Kidney capillary endothelial cell (primary cell): Measurements from ENCODE around the gene C1QA.

ENCODE experiments used
- DNase-seq: peaks from one replicate; pipeline ENCODE4 v3.0.0-alpha.2; 2018; ENCODE audit warnings: low spot score

The C1QA gene, protein sequence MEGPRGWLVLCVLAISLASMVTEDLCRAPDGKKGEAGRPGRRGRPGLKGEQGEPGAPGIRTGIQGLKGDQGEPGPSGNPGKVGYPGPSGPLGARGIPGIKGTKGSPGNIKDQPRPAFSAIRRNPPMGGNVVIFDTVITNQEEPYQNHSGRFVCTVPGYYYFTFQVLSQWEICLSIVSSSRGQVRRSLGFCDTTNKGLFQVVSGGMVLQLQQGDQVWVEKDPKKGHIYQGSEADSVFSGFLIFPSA

DNA sequence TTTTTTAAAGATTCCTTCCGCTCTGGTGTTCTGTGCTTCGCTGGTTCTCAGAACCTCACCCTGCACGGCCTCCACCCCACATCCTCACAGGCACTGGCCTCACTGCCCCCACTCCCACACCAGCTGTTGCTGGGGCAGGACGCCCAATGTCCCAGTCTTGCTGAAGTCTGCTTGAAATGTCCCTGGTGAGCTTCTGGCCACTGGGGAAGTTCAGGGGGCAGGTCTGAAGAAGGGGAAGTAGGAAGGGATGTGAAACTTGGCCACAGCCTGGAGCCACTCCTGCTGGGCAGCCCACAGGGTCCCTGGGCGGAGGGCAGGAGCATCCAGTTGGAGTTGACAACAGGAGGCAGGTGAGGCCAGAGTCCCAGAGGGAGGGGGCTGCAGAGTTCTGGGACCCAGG lies at the start of gene C1QA:
Gene C1QA, plus strand, starts transcription at position 276 of the 400 bp plus-strand sequence. CDS start 989 bp downstream, outside the sequence.
- no peak for DNase-seq

DNA sequence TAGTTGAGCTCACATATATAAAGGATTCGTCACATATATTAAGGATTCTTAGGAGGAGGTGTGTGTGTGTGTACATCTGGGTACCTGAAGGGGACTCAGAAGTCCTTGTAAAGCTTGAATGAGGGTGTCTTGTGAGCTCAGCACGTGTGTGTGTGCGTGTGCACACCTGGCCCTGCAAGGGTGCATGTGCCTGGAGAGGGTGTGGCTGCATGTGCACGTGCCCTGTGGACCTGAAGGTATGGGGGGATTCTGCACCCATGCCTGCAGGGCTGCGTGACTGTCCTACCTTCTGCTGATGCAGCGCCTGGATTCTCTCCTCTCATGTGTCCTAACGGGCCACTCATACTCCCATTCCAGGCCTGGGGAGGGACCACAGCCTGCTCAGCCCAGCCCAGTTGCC lies 49.2 kb upstream of the C1QA start:
- no peak for DNase-seq

DNA sequence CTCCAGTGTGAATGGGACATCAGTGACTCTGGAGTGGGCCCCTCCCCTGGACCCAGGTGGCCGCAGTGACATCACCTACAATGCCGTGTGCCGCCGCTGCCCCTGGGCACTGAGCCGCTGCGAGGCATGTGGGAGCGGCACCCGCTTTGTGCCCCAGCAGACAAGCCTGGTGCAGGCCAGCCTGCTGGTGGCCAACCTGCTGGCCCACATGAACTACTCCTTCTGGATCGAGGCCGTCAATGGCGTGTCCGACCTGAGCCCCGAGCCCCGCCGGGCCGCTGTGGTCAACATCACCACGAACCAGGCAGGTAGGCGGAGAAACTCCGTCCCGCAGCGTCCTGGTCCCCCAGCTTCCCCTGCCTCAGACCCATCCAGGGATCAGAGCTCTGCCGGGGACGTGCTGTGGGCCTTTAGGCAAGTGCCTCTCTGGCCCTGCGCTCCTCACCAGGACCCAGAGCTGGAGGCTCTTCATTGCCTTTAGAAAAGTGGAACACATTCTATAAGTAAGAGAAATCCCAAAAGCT lies 47.5 kb upstream of the C1QA start:
- DNase-seq: no peak

DNA sequence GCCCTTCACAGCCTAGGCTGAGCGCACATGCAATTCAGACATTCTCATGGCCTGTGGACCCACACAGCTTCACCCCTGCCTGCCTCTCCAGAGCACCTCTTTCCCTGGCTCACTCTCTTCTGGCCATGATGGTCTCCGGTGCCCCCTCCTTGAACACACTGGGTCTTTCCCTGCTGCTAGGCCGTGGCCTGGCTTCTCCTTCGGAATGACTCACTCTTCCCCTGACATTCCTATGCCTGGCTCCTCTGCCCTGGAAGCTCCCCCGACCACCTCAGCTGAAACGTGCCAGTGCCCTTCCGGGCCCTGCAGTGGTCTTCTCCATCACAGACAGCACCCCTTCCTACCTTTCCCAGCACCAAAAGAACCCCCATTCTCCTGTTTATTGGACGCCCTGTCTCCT lies 44.9 kb upstream of the C1QA start:
- DNase-seq: no peak

DNA sequence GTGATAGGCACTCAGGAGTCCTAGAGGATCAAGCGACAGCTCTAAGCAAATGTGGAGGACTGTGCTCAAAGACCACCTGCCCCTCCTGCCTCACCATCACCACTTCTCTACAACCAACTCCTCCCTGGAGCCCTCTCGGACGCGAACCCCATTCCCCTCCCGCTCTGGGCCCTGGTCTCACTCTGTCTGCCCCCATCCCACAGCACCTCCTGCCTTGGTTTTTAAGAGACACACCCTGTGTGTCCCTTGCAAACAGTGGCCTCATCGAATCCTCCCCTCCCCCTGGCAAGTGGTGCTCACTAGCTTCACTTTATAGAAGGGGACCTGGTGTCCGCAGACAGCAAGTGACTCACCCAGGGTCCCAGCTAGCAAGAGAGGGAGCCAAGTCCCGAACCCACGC lies 44.4 kb upstream of the C1QA start:
- DNase-seq: no peak

DNA sequence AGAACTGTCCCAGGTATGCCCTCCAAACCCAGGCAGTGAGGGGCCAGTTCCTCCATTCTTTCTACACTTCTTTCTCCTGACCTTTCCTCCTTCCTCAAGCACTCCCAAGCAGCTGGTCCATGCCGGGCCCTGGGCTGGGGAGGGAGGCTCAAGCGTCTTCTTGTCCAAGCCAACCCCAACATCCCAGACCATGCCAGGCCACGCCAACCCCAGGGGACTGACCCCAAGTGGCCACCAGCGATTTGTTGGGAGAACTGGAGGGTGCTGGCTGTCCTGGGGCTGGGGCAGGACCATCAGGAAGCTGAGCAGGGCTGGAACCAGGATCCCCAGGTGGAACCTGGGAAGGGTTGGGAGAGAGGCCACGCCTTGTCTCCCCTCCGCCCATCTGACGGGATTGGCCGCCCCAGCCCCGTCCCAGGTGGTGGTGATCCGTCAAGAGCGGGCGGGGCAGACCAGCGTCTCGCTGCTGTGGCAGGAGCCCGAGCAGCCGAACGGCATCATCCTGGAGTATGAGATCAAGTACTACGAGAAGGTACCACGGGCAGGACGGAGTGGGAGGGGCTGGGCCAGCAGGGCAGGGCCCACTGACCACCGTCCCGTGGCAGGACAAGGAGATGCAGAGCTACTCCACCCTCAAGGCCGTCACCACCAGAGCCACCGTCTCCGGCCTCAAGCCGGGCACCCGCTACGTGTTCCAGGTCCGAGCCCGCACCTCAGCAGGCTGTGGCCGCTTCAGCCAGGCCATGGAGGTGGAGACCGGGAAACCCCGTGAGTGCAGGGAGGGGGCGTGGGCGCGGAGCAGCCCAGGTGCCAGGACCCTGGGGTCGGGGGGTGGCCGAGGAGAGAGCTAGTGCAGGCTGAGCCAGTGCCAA lies 43.3 kb upstream of the C1QA start:
- no peak for DNase-seq

DNA sequence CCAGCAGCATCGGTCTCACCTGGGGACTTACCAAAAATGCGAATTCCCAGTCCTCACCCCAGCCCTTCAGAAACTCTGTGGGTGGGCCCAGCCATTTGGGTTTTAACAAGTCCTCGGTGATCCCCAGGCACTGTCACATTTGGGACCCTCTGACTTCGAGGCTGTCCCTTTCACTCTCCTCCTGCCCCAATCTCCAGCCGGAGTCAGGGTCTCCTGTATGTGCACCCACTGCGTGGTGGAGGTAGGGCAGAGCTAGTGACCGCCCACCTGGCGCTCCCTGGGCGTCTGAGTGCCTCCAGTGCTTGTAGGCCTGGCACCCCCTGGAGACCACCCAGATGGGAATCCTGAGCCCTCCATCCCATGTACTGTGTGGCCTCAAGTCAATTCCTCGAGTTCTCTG lies 42.0 kb upstream of the C1QA start:
- DNase-seq: no peak

DNA sequence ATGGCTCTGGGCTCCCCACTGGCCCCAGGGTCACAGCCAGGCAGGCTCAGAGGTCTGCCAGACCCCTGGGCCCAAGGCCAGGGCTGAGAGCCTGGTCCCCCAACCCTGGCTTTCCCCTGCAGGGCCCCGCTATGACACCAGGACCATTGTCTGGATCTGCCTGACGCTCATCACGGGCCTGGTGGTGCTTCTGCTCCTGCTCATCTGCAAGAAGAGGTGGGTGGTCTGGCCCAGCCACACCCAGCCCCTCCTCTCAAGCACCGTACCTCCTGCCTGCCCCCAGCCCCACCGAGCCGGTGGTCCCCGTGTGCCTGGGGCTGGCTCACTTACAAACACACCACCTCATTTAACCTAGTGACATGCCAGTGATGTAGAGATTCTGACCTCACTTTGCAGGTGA lies 41.3 kb upstream of the C1QA start:
- no peak for DNase-seq

DNA sequence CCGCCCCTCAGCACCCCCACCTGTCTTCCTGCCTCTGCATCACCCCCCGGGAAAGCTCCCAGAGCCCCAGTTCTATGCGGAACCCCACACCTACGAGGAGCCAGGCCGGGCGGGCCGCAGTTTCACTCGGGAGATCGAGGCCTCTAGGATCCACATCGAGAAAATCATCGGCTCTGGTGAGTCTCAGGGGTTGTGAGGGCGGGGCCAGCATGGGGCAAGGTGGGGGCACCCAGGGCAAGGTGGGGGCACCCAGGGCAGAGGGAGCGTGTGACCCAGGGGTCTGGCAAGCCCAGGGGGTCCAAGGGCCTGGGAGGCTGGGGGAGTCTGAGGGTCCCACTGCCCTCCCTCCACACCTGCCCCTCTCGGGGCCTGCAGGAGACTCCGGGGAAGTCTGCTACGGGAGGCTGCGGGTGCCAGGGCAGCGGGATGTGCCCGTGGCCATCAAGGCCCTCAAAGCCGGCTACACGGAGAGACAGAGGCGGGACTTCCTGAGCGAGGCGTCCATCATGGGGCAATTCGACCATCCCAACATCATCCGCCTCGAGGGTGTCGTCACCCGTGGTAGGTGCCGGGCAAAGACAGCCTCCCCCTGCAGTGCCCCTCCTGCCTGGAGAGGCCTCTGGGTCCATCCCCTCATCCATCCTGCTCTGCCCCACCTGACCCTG lies 39.0 kb upstream of the C1QA start:
- DNase-seq: no peak

DNA sequence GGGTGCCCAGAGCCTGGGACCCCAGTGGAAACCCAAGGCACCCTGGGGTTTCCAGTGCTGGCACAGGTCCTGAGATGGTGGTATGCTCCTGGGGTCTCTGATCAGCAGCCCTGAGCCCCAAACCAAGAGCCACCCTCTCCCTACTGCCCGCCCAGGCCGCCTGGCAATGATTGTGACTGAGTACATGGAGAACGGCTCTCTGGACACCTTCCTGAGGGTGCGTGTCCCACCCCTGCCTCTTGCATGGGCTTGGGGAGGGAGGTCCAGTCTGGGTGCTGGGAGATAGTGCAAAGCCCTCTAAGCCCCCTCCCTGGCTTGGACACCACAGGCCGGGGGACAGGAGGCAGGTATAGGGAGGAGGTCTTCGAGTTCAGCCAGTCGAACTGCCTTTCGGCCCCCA lies 38.4 kb upstream of the C1QA start:
- DNase-seq: no peak

DNA sequence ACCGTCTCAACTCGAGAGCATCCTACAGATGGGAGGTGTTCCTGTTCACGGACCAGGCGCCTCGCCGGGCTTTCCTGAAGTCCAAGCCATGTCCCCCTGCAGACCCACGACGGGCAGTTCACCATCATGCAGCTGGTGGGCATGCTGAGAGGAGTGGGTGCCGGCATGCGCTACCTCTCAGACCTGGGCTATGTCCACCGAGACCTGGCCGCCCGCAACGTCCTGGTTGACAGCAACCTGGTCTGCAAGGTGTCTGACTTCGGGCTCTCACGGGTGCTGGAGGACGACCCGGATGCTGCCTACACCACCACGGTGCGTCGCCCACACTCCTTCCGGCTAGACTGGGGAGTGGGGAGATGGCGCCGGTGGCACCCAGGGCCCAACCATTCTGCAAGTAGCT lies 37.7 kb upstream of the C1QA start:
- DNase-seq: no peak

DNA sequence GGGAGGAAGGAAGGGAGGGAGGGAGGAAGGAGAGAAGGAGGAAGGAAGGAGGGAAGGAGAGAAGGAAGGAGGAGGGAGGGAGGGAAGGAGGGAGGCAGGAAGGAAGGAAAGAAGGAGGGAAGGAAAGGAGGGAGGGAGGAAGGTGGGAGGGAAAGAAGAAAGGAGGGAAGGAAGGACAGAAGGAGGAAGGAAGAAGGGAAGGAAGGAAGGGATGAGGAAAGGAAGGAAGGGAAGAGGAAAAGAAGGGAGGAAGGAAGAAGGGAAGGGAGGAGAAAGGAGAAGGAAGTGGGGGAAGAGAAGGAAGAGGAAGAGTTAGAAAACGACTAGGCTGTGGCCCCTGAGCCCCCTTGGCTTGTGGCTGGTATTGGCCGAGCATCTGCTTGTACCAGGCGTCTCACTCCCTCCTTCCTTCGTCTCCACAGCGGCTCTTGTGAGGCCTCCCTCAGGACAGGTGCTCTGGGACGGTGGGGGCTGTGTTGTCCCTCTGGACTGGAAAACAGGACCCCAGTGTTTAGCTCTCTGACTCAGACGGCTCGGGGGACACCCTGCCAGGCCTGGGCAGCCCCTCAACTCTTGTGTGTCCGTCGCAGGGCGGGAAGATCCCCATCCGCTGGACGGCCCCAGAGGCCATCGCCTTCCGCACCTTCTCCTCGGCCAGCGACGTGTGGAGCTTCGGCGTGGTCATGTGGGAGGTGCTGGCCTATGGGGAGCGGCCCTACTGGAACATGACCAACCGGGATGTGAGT lies 36.2 kb upstream of the C1QA start:
- no peak for DNase-seq

DNA sequence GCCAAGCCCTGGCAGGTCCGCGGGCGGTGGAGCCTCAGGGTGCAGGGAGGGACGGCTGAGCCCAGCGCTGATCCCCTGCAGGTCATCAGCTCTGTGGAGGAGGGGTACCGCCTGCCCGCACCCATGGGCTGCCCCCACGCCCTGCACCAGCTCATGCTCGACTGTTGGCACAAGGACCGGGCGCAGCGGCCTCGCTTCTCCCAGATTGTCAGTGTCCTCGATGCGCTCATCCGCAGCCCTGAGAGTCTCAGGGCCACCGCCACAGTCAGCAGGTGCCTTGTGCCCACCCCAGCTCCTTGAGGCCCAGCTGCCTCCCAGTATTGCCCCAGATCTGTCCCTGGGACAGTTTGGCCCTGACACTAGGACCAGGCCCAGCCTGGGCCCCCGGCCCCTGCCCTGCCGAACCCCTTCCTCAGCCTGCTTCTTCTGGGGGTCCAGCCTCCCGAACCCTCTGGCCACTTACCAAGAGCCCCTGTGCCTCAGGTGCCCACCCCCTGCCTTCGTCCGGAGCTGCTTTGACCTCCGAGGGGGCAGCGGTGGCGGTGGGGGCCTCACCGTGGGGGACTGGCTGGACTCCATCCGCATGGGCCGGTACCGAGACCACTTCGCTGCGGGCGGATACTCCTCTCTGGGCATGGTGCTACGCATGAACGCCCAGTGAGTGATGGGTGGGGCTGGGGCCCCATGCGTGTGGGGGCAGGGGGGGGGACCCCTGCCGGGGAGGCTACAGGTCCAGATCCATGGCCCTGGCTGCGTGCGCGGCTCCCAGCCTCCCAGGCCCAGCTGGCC lies 35.4 kb upstream of the C1QA start:
- DNase-seq: no peak

DNA sequence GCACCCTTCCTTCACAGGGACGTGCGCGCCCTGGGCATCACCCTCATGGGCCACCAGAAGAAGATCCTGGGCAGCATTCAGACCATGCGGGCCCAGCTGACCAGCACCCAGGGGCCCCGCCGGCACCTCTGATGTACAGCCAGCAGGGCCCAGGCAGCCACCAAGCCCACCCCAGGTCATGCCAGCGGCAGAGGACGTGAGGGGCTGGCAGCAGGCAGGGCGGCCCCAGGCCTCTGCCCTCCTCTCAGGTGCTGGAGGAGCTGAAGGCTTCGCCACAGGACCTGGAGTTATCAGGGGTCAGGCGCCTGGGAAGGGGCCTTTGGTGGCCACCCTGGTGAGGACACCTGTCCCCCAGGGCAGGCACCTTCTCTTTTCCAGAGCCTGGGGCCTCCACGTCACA lies 34.8 kb upstream of the C1QA start:
- no peak for DNase-seq

DNA sequence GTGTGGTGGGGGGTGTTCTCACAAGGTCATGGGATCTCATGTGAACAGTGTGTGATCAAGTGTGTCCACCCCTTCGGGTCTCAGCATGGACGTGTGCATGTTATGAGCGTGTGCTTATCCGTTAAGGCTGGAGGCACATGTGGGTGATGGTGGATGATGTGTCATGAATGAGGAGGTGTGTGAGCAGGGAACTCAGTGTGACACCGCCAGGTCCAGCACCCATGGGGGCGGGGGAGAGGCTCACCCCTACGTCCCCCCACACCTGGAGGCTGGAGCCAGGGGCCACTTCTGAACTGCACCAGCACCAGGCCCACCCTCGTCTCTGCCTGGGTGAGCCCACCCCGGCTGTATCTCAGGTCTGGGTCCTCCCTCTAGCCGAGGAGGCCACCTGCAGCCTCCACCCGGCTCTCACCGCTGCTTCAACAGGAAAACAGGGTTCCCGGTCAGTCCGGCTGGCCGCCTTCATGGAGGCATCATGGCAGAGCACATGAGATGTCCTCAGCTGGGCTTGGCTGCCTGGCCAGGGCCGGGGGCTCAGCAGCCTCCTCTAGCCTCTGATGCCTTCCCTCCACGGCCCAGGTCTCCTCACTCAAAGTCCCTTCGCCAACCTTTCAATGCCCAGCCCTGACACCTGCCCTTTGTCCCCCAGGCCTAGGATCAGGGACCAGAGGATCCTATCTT lies 34.2 kb upstream of the C1QA start:
- no peak for DNase-seq

DNA sequence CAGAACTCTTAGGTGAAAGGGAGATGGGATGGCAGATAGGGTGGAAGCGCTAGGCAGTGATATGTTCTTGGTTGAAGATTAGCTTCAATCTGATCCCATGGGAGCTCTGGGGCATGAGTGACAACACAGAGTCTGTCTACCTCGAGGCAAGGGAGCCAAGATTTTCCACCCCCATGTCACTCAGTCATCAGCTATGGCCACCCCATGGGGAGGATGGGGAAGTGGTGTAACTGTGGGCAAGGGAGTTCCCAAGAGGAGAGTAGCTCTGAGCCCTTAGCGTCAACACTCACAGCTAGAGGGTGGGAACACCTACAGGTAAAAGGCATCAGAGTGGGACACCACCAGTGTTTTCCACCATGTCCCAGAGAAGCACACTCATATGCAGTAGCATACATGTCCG lies 30.3 kb upstream of the C1QA start:
- no peak for DNase-seq

DNA sequence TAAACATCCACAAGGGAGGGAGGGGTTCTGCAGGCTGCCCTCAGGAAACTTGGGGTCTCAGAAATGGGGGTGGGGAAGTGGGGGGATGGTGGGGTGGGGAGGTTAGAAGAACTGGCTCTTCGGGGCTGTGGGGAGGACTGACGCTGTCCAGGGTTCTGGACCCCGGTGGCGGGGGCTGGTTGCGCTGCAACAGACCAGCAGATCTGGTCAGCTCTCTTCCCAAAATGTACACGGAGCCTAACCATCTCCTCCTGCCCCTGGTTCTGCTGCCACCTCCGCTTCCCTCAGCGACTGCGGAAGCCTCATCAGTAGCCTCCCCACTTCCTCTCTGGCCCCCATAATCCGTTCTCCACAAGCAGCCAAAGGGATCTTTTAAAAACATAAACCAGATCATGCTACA lies 29.3 kb upstream of the C1QA start:
- DNase-seq: no peak

DNA sequence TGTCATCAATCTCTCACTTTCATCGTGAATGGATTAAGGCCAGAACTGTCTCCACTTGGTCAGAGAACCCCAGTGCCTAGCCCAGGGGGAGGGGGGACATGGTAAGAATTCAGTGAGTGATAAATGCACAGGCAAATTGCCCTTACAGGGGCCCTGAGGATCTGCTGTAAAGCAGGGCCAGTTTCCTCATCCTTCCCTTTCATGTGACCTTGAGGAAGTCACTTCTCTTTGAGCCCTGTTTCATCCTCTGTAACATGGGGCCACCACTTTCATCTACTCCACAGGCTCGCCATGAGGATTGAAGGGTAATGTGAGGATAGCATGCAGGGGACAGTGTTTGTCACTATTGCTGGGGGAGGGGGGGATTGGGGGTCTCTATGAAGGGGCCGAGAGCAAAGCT lies 28.1 kb upstream of the C1QA start:
- no peak for DNase-seq

DNA sequence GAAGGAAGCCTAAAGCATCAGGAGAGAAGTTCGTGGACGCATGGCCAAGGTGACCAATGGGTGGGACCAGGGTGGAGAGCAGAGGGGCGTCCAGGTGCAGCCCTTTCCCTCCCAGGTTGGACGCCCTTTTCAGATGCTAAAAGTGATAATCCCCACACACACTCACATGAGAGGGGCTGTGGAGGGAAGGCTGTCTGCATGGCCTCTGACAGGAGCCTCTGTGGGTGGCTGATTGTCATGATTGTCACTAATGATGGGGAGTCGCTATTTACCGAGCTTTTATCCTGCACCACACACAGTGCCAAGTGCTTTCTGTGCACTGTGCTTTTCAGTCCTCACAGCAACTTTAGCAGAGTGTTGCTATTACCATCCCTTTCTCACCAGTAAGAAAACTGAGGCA lies 27.1 kb upstream of the C1QA start:
- DNase-seq: no peak

DNA sequence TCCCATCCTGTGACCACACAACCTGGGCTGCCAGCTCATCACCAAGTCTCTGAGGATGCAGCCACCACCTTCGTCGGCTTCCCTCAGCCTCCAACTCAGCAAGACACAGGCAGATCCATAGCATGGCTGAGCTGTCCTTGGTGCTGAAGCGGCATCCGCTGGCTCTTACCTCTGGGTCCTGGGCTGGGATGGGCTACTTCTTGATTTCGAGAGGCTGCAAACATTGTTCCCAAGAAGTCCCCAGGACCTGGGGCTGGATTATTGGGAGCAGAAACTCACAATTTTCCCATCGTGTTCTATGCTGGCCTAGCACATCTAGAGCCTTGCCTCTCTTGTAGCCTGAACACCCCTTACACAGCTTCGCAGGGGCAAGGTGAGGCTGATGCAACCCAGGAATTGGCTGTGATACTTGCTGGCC lies 24.9 kb upstream of the C1QA start:
- peak; percentile 43 for DNase-seq
